Duodenal mucosa (tissue), 2 donors: ENCODE results near the gene AGTPBP1.
"Not testable (repeated sequence)": the region's sequence is repeated elsewhere in the genome, so short reads cannot be mapped to it uniquely, and the experiment has no call there.

Experiments
- H3K27ac ChIP-seq: one replicate; pipeline ENCODE4 v1.7.0; 2013; ENCODE audit warnings: low read depth, low read length
- H3K27me3 ChIP-seq, 2 donors: one replicate each; pipeline ENCODE4 v1.7.0; 2013; ENCODE audit warnings: low read length in 2 of 2, control low read depth in 1 of 2; ENCODE audit not compliant: insufficient read depth in 2 of 2, control insufficient read depth in 1 of 2
- H3K36me3 ChIP-seq, 2 donors: one replicate each; pipeline ENCODE4 v1.7.0; 2013; ENCODE audit warnings: low read length in 2 of 2, control low read depth in 1 of 2; ENCODE audit not compliant: insufficient read depth in 2 of 2, control insufficient read depth in 1 of 2
- H3K4me1 ChIP-seq, 2 donors: one replicate each; pipeline ENCODE4 v1.7.0; 2013; ENCODE audit warnings: low read length in 2 of 2, control low read depth in 1 of 2; ENCODE audit not compliant: insufficient read depth in 2 of 2, control insufficient read depth in 1 of 2
- H3K4me3 ChIP-seq, 2 donors: one replicate each; pipeline ENCODE4 v1.7.0; 2013; ENCODE audit warnings: low read length in 2 of 2, low read depth in 1 of 2
- H3K9ac ChIP-seq, 2 donors: one replicate each; pipeline ENCODE4 v1.7.0; 2013; ENCODE audit warnings: low read length in 2 of 2, low read depth in 1 of 2
- H3K9me3 ChIP-seq, 2 donors: one replicate each; pipeline ENCODE4 v1.7.0; 2013; ENCODE audit warnings: low read length in 2 of 2, control low read depth in 1 of 2; ENCODE audit not compliant: control insufficient read depth in 1 of 2

Gene AGTPBP1

GRCh38 chr9:85723215-85723614 lies 18.5 kb downstream of the AGTPBP1 start:
- Histone ChIP-seq H3K36me3 (no peaks in the 10 kb centered on the region), H3K27ac (no peak overlapping the region), H3K9ac (no peak overlapping the region), H3K27me3 (no peaks in the 10 kb centered on the region), H3K9me3 (no peaks in the 10 kb centered on the region), H3K4me3 (no peak overlapping the region), H3K4me1 (no peaks in the 10 kb centered on the region)

- not testable (repeated sequence) for H3K27me3 ChIP-seq, H3K9ac ChIP-seq, H3K27ac ChIP-seq, H3K9me3 ChIP-seq, H3K36me3 ChIP-seq, H3K4me3 ChIP-seq, H3K4me1 ChIP-seq
These were observed 22.3 kb downstream of the AGTPBP1 start for GRCh38 chr9:85719411-85719810.

- not testable (repeated sequence) for H3K9ac ChIP-seq, H3K27ac ChIP-seq, H3K9me3 ChIP-seq, H3K27me3 ChIP-seq, H3K36me3 ChIP-seq, H3K4me3 ChIP-seq, H3K4me1 ChIP-seq
These were observed 23.9 kb downstream of the AGTPBP1 start for GRCh38 chr9:85717818-85718217.

- Histone ChIP-seq H3K4me3 (no peak overlapping the region), H3K36me3 (no peaks in the 10 kb centered on the region), H3K4me1 (no peaks in the 10 kb centered on the region), H3K9ac (no peak overlapping the region), H3K27me3 (no peaks in the 10 kb centered on the region), H3K9me3 (no peaks in the 10 kb centered on the region), H3K27ac (no peak overlapping the region)
These were observed 24.5 kb downstream of the AGTPBP1 start for GRCh38 chr9:85717220-85717619.

- Histone ChIP-seq H3K9me3 (no peaks in the 10 kb centered on the region), H3K9ac (no peak overlapping the region), H3K4me3 (no peak overlapping the region), H3K27me3 (no peaks in the 10 kb centered on the region), H3K36me3 (no peaks in the 10 kb centered on the region), H3K4me1 (no peaks in the 10 kb centered on the region), H3K27ac (no peak overlapping the region)
These were observed 25.5 kb downstream of the AGTPBP1 start for GRCh38 chr9:85716031-85716877.

GRCh38 chr9:85715587-85715986 lies 26.2 kb downstream of the AGTPBP1 start:
- Histone ChIP-seq H3K4me3 (no peak overlapping the region), H3K9me3 (no peaks in the 10 kb centered on the region), H3K36me3 (no peaks in the 10 kb centered on the region), H3K27ac (no peak overlapping the region), H3K9ac (no peak overlapping the region), H3K27me3 (no peaks in the 10 kb centered on the region), H3K4me1 (no peaks in the 10 kb centered on the region)

- Histone ChIP-seq H3K4me3 (no peak overlapping the region), H3K9me3 (peaks cover 0 to 6% of the 10 kb centered on the region in 2 donors), H3K9ac (no peak overlapping the region), H3K27me3 (no peaks in the 10 kb centered on the region), H3K36me3 (no peaks in the 10 kb centered on the region), H3K4me1 (no peaks in the 10 kb centered on the region), H3K27ac (no peak overlapping the region)
These were observed 27.9 kb downstream of the AGTPBP1 start for GRCh38 chr9:85713897-85714296.

GRCh38 chr9:85704744-85705143 lies 37.0 kb downstream of the AGTPBP1 start:
- Histone ChIP-seq H3K9ac (no peak overlapping the region), H3K4me1 (no peaks in the 10 kb centered on the region), H3K9me3 (peaks cover 0 to 8% of the 10 kb centered on the region in 2 donors), H3K27ac (no peak overlapping the region), H3K36me3 (no peaks in the 10 kb centered on the region), H3K27me3 (no peaks in the 10 kb centered on the region), H3K4me3 (no peak overlapping the region)

- no peak overlapping the region for H3K9ac ChIP-seq
- no peaks in the 10 kb centered on the region for H3K36me3 ChIP-seq
- H3K27ac ChIP-seq, result no peak overlapping the region
These were observed 38.4 kb downstream of the AGTPBP1 start for GRCh38 chr9:85703398-85703797.

GRCh38 chr9:85702726-85703289 lies 38.9 kb downstream of the AGTPBP1 start:
- H3K36me3 ChIP-seq, result no peaks in the 10 kb centered on the region
- no peak overlapping the region for H3K27ac ChIP-seq
- H3K4me1 ChIP-seq, result no peaks in the 10 kb centered on the region
- H3K27me3 ChIP-seq, result no peaks in the 10 kb centered on the region
- no peak overlapping the region for H3K9ac ChIP-seq
- H3K9me3 ChIP-seq, result no peaks in the 10 kb centered on the region
- no peak overlapping the region for H3K4me3 ChIP-seq

More at GRCh38 chr9:85703398-85703797, 38.4 kb downstream of the AGTPBP1 start:
- Histone ChIP-seq H3K9me3 (no peaks in the 10 kb centered on the region), H3K27me3 (no peaks in the 10 kb centered on the region), H3K4me3 (no peak overlapping the region), H3K4me1 (no peaks in the 10 kb centered on the region)
